ENCODE results near the gene ZCCHC7.
"Not testable (repeated sequence)": the region's sequence is repeated elsewhere in the genome, so short reads cannot be mapped to it uniquely, and the experiment has no call there.

Gene ZCCHC7

GRCh38 chr9:37120843-37121335, 515 bp downstream of the ZCCHC7 start:
- DNase-seq (ENCODE audit: low read depth): peak; percentile 10

GRCh38 chr9:37121881-37122280, 1.5 kb downstream of the ZCCHC7 start:
- no peak for DNase-seq (ENCODE audit: low read depth)

- no peak for DNase-seq (ENCODE audit: low read depth)
Observed at GRCh38 chr9:37126214-37126788, 5.9 kb downstream of the ZCCHC7 start.

GRCh38 chr9:37127018-37127417, 6.6 kb downstream of the ZCCHC7 start:
- no peak for DNase-seq (ENCODE audit: low read depth)

GRCh38 chr9:37128051-37128450, 7.7 kb downstream of the ZCCHC7 start:
- DNase-seq (ENCODE audit: low read depth): no peak

DNA sequence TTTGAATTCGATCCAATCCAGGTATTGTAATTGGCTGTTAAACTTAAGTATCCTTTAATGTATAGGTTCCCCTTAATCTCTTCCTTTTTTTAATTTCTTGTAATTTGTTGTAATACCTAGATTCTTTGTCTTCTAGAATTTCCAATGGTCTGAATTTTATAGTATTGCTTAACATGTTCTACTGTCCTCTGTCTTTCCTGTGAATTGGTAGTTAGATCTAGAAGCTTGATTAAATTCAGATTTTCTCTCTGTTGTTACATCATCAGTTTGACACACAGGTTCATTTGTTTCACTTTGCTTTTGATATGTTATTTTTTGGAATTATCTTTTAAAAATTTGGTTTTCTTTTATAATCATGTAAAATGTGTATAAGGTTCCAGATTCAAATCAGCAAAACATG, 13.8 kb downstream of the ZCCHC7 start:
- DNase-seq (ENCODE audit: low read depth): no peak

DNA sequence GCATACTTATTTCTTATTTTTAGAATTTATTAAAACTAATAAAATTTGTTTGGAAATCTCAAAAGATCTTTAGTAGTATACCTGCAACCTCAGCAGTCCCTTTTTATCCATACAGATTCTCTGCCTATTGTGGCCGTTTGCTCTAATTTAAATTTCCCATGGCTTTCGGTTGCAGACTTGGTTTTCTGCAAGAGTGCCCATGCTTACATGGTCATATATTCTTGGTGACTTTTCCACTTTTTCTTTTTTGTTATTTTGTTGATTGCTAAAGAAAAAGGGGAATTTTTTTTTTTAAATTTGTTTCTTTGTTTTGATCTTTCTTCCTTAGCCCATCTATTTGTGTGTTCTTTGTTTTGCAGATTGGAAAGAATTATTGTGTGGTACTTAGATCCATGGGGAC, 20.6 kb downstream of the ZCCHC7 start:
- DNase-seq (ENCODE audit: low read depth): no peak

GRCh38 chr9:37144762-37145161, 24.4 kb downstream of the ZCCHC7 start:
- DNase-seq (ENCODE audit: low read depth): peak; percentile 28

DNA sequence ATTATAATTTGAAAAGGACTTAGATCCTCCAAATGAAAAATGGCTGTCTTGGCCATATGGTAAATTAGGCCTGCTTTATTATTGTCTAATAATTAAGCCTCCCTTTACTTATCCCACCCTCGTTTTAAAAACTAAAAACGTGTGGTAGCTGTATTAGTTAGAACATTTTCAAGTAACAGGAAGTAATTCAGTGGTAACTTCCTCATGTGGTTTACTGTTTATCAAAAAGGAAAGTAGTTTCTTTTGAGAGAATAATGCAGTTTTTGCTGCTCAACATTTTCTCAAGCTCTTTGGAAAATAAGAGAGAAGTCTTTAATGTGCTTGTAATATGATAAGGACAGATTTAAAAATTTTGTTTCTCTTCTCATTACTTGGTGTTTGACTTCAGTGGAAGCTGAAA, 26.0 kb downstream of the ZCCHC7 start:
- DNase-seq (ENCODE audit: low read depth): no peak

DNA sequence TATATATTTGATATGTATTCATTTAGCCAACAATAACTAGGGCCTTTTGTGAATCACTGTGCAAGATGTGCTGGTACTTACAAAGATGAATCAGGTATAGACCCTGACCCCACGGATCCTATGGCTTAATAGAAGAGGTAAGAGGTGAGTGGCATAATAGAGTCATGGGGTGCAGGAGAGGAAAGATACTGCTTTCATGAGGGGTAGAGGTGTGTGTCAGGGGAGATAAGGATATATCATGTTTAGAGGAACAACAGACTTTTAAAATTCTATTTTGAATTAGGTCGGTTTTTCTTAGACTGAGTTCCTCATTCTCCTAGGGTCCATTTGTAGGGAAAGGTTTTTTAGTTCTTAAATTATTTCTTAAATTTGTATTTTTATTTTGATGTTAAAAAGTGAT, 27.8 kb downstream of the ZCCHC7 start:
- DNase-seq (ENCODE audit: low read depth): no peak

GRCh38 chr9:37149666-37150308, 29.4 kb downstream of the ZCCHC7 start:
- DNase-seq (ENCODE audit: low read depth): no peak

GRCh38 chr9:37150415-37150814, 30.0 kb downstream of the ZCCHC7 start:
- DNase-seq (ENCODE audit: low read depth): no peak

DNA sequence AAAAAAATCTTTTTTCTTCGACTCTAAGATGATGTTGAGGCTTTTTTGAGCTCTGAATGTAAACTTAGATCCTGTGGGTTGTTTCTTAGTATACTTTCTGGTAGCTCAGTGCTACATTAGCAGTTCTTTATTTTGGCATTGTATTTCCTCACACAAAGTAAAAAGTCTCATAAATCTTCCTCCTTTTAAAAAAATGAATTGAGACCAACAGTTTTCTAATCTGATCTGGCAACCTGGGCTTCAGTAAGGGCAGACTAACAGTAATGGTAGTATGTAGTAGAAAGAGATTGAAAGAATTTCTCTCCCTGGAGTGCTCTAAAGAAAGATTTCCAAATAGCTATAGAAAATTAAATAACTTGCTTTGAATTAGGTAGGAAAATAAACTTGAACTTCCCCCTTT, 31.4 kb downstream of the ZCCHC7 start:
- DNase-seq (ENCODE audit: low read depth): no peak

- no peak for DNase-seq (ENCODE audit: low read depth)
Observed at GRCh38 chr9:37152365-37152764, 32.0 kb downstream of the ZCCHC7 start.

DNA sequence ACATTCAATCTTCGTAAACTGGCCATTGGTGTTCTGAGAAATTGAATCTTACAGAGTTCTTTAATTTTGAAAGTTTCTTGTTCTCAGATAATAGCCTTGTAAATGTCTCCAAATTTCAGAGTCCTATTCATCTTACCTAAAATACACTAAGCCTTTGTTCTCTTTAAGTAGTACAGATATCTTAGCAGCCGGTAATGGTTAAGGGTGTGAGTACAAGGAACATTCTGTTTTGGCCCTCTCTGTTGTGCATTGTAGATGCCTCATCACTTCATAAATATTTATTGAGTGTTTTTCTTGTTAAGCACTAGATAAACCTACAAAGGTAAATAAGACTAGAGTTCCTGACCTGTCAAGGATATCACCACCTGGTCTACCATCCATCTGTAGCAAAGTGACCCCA, 35.2 kb downstream of the ZCCHC7 start:
- no peak for DNase-seq (ENCODE audit: low read depth)

DNA sequence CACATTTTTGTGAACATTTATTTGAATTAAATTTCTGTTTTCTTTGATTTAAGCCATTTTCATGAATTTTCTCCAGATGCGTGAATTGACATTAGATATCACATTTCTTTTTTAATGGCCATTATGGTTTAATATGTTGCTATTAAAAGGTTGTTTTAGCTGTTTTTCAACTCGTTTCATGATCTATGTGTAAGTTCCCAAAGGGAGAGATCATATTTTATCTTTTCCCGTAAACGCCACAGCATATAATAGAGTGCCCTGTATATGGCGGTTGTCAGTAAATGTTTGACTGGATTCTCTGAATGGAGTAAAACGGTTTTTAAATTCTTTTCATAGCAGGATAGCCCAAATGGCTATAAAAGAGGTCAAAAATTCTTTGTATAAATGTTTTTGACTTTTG, 35.8 kb downstream of the ZCCHC7 start:
- no peak for DNase-seq (ENCODE audit: low read depth)

DNA sequence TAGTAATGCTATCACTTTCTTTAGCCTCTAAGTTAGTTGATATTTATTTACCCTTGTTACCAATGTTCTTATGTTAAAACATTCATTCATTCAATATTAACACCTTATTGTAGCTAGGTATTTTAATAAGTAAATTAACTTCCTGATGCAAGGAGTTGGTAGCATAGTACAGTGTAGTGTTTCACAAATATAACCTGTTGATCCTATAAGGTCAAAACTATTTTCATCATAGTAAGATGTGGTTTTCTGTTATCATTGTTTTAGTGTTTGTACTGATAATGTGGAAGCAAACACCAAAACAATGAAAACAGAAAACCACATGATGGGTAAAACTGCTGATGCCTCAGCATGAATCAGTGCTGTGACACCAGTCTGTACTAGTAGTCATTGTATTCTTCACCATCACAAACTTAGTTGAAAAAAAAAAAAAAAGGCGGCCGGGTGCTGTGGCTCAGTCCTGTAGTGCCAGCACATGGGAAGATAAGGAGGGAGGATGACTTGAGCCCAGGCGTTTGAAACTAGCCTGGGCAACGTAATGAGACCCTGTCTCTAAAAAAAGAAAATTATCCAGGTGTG, 36.5 kb downstream of the ZCCHC7 start:
- peak; percentile 89 for DNase-seq (ENCODE audit: low read depth)

GRCh38 chr9:37157726-37158377, 37.5 kb downstream of the ZCCHC7 start:
- no peak for DNase-seq (ENCODE audit: low read depth)

- DNase-seq (ENCODE audit: low read depth): no peak
Observed at GRCh38 chr9:37163299-37163698, 42.9 kb downstream of the ZCCHC7 start.

DNA sequence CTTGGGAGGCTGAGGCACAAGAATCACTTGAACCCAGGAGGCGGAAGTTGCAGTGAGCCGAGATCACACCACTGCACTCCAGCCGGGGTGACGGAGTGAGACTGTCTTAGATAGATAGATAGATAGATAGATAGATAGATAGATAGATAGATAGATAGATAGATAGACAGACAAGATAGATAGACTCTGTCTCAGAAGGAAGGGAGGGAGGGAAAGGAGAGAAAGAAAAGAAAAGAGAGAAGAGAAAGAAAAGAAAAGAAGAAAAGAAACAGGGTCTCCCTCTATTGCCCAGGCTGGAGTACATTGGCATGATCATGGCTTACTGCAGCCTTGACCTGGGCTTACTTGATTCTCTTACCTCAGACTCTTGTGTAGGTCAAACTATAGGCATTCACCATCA, 44.0 kb downstream of the ZCCHC7 start:
- not testable (repeated sequence) for DNase-seq (ENCODE audit: low read depth)

- no peak for DNase-seq (ENCODE audit: low read depth)
Observed at GRCh38 chr9:37165644-37166043, 45.3 kb downstream of the ZCCHC7 start.

DNA sequence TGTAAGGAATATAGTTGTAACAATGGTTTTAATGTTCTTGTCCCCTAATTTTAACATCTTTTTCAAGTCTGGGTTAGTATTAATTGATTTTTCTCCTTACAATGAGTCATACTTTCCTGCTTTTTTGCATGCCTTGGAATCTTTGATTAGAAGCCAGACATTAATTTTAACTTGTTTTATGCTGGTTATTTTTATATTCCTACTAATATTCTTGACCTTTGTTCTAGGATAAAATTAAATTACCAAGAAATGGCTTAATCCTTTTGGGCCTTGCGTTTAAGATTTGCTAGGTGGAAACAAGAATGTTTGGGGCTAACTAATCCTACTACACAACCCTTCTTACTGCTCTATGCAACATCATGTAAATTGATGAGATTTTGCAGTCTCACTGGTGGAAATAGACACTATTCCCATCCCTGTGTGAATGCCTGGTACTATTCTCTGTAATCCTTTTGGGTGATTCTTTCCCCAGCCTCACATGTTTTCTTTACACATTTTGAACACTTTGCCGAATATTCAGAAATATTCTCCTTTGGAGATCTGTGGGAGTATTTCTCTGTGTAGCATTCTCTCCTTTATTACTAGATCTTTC, 47.2 kb downstream of the ZCCHC7 start:
- no peak for DNase-seq (ENCODE audit: low read depth)

GRCh38 chr9:37172557-37172956, 52.2 kb downstream of the ZCCHC7 start:
- peak; percentile 11 for DNase-seq (ENCODE audit: low read depth)
